Stimulated activated CD4-positive, alpha-beta T cell treated with anti-CD3 and anti-CD28 coated beads, Interleukin-1b, Interleukin-23, amount 100 ng/mL, for 24 hours (primary cell): ENCODE measurements around the gene ADAM12.
A peak's percentile ranks its signal among the peaks of the same experiment; 100 is the strongest.
"Not testable (repeated sequence)": the region's sequence is repeated elsewhere in the genome, so short reads cannot be mapped to it uniquely, and the experiment has no call there.

Source experiments
- DNase-seq, 4 experiments: peaks; one replicate each; pipeline ENCODE4 v3.0.0-alpha.2; 2020; ENCODE audit warnings: low read depth in 4 of 4, low spot score in 1 of 4

Gene ADAM12

GRCh38 chr10:126064512-126064911 lies 323.8 kb downstream of the ADAM12 start:
- no peak for DNase-seq

GRCh38 chr10:126063353-126063791 lies 324.9 kb downstream of the ADAM12 start:
- DNase-seq, result no peak

- no peak for DNase-seq
Observed at GRCh38 chr10:126062131-126063032, 325.9 kb downstream of the ADAM12 start.

- no peak for DNase-seq
Observed at GRCh38 chr10:126061526-126061925, 326.8 kb downstream of the ADAM12 start.

- DNase-seq, result no peak
Observed at GRCh38 chr10:126060261-126060931, 327.9 kb downstream of the ADAM12 start.

- no peak for DNase-seq
Observed at GRCh38 chr10:126059076-126059826, 329.0 kb downstream of the ADAM12 start.

GRCh38 chr10:126058507-126058906 lies 329.8 kb downstream of the ADAM12 start:
- DNase-seq, result no peak

- no peak for DNase-seq
Observed at GRCh38 chr10:126058104-126058503, 330.2 kb downstream of the ADAM12 start.

- no peak for DNase-seq
Observed at GRCh38 chr10:126057494-126057893, 330.8 kb downstream of the ADAM12 start.

GRCh38 chr10:126054191-126054590 lies 334.1 kb downstream of the ADAM12 start:
- no peak for DNase-seq

- DNase-seq, result no peak
Observed at GRCh38 chr10:126052171-126052570, 336.1 kb downstream of the ADAM12 start.

- DNase-seq, result no peak
Observed at GRCh38 chr10:126049759-126050700, 338.2 kb downstream of the ADAM12 start.

GRCh38 chr10:126047749-126048148 lies 340.5 kb downstream of the ADAM12 start:
- not testable (repeated sequence) for DNase-seq

- no peak for DNase-seq
Observed at GRCh38 chr10:126046831-126047230, 341.4 kb downstream of the ADAM12 start.

- no peak for DNase-seq
Observed at GRCh38 chr10:126045861-126046260, 342.4 kb downstream of the ADAM12 start.

GRCh38 chr10:126043389-126043788 lies 344.9 kb downstream of the ADAM12 start:
- no peak for DNase-seq

GRCh38 chr10:126042906-126043305 lies 345.4 kb downstream of the ADAM12 start:
- no peak for DNase-seq

GRCh38 chr10:126042354-126042753 lies 345.9 kb downstream of the ADAM12 start:
- no peak for DNase-seq

- peak; percentile 3 to 51 (median 24) for DNase-seq
Observed at GRCh38 chr10:126041804-126042231, 346.5 kb downstream of the ADAM12 start.

- DNase-seq, result no peak
Observed at GRCh38 chr10:126041117-126041516, 347.2 kb downstream of the ADAM12 start.
